HT1080 (cell line): ENCODE data around the gene SLC25A21. TPM values are rescaled to one million over a fixed set of nuclear protein-coding genes. Genes with fewer than 3 reads are reported as not detected.
A peak's percentile ranks its signal among the peaks of the same experiment; 100 is the strongest.

Experiments
- DNase-seq: peaks from one replicate; pipeline ENCODE4 v3.0.0-alpha.2; 2015; ENCODE audit warnings: low read depth
- small RNA-seq: library from RNA; depleted of rRNA; stranded (forward); fragments of <200 nt; gene quantifications from one replicate; pipeline ENCODE3, GENCODE V24; 2014
- total RNA-seq: library from RNA; depleted of rRNA; stranded (reverse); fragments of >200 nt; shearing (Covaris generic); gene quantifications from 2 replicates; pipeline ENCODE4 v1.2.3, GENCODE V29; 2014; rRNA removed

Gene SLC25A21
- total RNA-seq, 1 experiment from 2014 or later, result 0.37 TPM

DNA sequence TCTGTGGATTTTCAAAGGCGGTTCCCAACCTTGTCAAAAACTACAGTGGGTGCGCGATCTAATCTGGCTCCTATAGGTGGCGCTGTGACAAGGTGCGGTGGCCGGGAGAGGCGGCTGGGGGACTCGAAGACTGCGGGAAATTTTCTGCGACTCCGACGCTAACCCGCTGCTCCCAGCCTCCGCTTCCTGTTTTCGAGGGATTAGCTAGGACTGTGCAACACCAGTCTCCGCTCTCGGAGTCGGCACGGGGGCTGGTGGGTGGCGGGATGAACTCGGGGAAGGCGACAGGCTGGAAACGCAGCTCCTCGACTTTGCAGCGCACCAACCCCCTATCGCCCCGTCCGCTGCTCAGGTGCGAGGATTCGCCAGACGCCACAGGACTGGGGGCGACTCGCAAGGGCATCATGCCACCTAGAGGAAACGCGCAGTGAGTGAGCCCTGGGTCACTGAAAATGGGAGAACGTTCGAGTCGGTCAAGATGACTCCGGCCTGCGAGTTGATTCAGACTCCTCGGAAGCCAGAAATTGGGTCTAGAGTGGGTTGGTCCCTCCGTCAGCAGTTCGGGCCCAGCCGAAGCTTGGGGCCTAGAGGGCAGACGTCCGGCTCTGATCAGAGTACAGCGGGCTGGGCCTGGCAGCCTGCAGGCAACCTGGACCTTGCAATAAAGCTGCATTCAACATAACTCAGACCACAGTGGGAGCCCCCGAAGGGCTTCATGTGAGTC, 516.3 kb downstream of the SLC25A21 start:
- no peak for DNase-seq

DNA sequence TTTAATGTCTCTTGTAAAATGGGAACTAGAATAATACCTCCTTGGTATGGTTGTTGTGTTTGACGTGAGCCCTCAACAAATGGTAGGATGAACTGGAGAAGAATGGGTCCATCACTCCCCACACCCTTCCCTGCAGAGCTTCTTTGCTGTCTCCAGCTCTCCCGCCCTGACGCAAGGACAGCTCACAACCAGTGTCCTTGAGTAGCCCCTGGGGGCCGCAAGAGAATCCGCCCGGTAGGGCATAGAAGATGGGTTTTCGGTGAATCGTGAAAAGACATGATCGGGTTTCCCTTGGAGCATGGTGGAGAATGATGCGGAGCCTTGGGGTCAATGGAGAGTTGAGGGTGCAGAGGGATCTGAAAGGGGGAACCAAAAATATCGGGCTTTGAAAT, 516.8 kb downstream of the SLC25A21 start:
- DNase-seq, result no peak

GRCh38 chr14:36654794-36655381, 517.5 kb downstream of the SLC25A21 start:
- DNase-seq, result no peak

DNA sequence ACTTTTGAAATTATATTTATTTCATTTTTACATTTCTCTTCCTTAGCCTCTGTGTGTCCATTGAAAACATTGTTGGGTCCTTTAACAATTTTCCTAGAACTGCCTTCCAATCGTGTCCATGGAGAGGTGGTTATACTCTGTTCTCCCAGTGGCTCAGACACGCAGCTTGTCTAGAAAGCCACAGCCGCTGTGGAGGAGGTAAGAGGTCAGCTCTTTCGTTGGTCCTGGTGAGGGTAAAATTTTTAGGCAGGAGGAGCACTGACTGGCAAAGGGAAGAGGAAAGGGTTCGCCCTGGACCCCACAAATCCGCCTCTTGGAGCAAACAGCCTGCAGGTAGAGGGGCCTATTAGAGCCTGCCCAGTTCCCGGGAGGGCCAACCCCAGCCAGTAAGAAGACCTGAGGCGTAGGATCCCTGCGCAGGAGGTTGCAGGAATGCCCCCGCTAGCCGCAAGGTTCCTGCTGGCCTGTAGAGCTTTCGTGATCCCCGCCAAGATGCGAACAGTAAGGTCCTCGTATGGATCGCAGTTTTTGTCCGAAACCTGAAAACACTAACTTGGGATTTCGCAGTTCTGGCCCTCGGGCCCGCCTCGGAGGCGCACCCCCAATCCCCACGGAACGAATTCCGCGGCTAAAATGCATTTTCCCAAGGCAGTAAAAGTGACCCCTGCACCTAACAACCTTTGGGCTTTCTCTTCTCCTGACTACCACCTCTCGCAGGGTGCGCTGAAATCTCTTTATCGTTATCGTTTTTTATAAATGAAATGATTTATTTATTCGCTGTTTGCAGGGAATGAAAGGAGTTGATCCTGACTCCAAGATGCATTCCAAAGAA, 518.2 kb downstream of the SLC25A21 start:
- DNase-seq, result no peak

- no peak for DNase-seq
Measured at GRCh38 chr14:36653413-36653812, 519.0 kb downstream of the SLC25A21 start.

DNA sequence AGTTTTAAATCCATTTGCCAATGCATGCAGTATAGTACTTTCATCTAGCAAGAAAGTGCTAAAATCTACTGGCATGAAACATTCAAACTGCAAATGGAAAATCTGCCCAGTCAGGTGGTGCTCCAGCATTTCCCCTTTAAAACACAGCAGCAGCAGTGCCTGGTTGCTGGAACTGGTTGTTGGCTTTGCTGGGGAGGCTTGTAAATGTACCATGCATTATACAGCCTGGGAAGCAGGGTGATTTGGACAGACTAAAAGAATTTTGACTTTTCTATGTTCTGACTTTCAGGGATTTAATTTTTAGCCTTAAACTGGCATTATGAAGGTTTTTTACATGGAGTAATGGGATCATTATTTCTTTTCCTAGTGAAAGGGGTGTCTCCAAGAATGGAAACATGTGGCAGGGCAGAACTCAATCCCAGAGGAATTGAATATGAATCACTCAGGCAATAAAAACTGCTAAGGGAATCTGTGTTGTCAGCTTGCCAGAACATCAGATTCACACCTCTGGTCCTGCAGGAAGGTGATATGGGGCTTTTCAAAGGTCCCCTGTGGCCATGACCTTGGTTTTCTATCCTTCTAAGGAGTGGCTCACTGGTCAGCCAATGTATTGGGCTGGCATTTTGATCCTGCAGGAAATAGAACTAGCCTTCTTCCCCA, 519.7 kb downstream of the SLC25A21 start:
- DNase-seq, result peak; percentile 10

DNA sequence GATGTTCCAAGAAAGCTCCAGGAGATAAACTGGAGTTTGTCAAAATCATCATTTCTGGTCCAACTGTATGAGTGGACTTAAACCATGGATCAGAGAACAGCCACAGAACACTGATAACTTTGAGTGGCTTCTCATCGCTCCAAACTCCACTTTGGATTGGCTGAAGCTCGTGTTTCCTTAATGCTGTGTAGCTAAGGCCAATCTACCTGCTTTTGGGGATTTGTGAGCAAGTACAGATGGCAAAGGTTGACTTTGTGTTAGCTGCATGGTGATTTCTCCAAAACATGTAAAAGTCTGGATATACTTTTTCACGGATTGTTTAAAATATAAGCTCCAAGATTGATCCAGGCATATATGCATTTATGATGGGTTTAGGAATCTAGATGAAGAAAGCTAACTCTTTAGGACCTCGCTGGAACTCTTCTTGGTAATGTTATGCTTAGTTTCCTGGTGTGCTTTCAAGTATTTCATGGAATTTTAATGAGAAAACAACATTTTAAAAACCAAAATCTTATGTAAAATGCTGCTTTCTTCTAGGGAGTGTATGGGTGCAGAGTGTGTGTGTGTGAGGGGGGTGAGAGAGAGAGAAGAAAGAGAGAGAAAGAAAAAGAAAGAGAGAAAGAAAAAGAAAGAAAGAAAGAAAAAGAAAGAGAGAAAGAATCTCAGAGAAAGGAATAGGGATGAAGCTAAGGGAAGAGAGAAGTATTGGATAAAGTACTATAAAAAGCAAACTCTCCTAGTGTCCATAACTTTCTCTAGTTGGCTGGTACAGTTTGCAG, 522.3 kb downstream of the SLC25A21 start:
- no peak for DNase-seq

- peak; percentile 45 for DNase-seq
Measured at GRCh38 chr14:36647824-36648753, 524.3 kb downstream of the SLC25A21 start.

- no peak for DNase-seq
Measured at GRCh38 chr14:36647417-36647823, 525.0 kb downstream of the SLC25A21 start.

- DNase-seq, result no peak
Measured at GRCh38 chr14:36646664-36647416, 525.6 kb downstream of the SLC25A21 start.

DNA sequence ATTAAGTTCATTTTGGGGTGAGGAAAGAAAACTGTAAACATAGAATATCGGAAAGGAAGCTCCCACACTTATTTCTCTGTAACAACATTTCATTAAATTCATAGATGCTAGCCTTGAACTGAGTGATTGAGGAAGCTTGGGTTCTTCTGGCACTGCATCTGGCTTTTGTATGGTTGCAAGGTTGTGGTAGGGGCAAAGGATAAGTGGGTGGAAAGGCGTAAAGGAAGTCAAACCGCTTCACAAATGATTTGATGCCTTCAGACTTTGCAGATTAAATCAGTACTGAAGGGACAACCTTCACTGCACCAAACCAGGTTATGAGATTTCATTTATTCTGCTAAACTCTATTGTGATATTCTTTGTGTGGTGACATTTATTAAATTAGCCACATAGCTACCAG, 538.8 kb downstream of the SLC25A21 start:
- no peak for DNase-seq

Small RNA genes within 50 kb of the gene (small RNA-seq; reads per million reads assigned to genes)
- gene MIR4503 (not detected), gene RNU6-273P (not detected)

Other genes with a start within 250 kb of the SLC25A21 start
- 7.7 and 8.1 TPM in 2 replicates for gene MIPOL1, start 25.3 kb upstream of the SLC25A21 start, total RNA-seq